NT2/D1 (cell line): ENCODE measurements around the gene PDE7B.

Source experiments
- SUZ12 ChIP-seq: IDR thresholded peaks from 2 replicates; pipeline ENCODE4 v1.6.1; 2011; ENCODE audit not compliant: insufficient read length, insufficient read depth; ENCODE audit errors: extremely low read depth
- YY1 ChIP-seq: IDR thresholded peaks from 2 replicates; pipeline ENCODE4 v1.6.1; 2011; ENCODE audit not compliant: insufficient read length, insufficient read depth

DNA sequence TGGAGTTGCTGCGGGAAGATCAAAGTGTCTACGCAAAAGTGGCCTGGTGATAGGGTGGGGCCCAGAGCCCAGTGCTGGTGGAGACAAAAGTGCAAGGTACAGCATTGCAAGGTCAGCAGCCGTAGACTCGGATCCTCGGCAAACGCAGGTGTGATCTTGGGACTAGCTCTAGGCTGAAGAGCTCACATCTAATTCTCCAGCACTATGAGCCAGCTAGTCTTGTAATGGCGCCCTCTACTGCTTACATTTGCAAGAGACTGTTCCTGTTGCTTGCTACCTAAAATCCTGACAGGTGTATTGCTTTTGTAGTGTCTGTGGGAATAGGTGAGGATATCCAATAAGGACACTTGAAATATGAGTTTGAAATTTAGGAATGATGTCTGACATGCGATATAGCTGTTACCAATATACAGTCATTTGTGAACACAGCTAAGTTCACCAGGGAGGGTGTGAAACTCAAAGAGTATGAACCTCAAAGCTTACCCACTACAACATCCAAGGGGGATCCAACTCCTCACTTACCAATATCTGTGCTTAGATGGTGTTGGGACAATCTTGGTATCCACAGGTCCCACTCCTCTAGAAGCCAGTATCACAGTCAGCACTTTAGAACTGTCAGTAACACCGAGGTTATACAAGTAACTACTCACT, 58.4 kb downstream of the PDE7B start:
- no peak for TF ChIP-seq YY1
- no peak for TF ChIP-seq SUZ12
